ENCODE data around the gene RASSF9. TPM values are rescaled to one million over a fixed set of nuclear protein-coding genes. Genes with fewer than 3 reads are reported as not detected.

RASSF9 gene
- total RNA-seq, 1 donor from 2014 or later, result not detected

DNA sequence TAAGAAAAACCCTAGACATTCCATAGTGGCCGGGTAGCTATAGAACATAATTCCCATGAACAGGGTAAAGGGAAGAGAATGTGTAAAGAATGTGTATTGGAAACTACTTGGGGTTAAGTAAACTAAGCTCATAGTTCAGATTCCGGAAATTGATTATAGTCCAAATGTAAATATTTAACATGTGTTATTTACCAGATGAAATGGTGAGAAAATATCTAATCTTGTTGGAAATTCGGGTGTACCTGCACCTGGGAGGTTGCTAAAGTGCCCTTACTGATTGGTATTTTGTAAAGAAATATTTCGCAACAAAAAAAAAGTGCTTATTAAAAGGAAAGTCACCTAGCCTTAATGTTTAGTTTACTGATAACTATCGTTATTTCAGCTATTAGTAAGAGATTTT, 14.4 kb downstream of the RASSF9 start:
- intact Hi-C loops (cut with micrococcal nuclease), result no loop called here

DNA sequence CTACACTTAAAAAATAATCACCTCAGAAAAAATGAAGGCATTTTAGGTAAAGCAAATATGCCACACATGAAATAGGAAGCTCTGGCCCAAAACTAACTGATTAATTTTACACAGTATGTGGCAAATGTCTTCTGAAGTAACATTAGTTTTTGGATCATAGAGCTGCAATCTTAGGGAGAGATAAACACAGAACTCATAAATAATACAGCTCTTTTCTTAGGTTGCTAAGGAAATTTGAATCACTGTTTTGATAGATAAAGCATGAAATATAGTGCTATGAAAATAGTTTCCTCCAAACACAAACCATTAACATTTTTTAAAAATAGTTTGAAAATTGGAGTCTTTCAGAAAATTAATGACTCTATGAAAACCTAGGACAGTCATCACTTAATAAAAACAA, 15.0 kb downstream of the RASSF9 start:
- intact Hi-C loops (cut with micrococcal nuclease), result no loop called here

GRCh38 chr12:85820101-85820500, 16.1 kb downstream of the RASSF9 start:
- intact Hi-C loops (cut with micrococcal nuclease), result no loop called here

GRCh38 chr12:85814741-85815140, 21.5 kb downstream of the RASSF9 start:
- intact Hi-C loops (cut with micrococcal nuclease), result no loop called here

DNA sequence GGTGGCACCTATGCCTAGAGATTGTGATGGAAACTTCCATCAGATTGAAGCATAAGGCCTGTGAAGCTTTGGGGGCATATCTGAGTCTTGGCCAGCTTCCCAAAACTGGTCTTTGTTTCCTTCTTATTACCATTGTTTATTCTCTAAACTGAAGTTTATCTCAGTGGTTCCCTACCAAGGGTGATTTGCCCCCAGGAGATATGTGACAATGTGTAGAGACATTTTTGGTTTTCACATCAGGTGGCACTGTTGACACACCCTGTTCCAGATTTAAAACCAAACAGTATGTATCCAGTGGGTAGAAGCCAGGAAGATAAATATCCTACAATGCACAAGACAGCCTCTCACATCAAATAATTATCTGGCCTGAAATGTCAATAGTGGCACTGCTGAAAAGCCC, 22.1 kb downstream of the RASSF9 start:
- intact Hi-C loops (cut with micrococcal nuclease), result no loop called here

GRCh38 chr12:85809500-85809899, 26.7 kb downstream of the RASSF9 start:
- intact Hi-C loops (cut with micrococcal nuclease), result no loop called here

DNA sequence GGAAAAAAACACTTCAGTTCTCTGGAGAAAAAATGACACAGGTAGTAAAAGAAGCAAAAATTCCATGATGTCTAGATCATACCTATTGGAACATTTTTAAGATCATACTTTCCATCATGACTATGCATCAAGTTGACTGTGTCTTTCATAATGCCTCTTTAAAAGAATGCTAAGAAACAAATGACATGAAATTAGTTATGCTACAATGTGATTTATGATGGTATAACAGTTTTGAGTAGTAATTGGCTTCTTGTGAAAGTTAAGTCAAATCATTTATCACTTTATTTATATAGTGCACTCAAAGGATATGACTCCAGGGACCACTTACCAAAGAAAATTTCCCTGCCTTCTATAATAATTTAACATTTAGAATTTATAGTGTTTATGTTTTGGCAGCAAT, 28.5 kb downstream of the RASSF9 start:
- intact Hi-C loops (cut with micrococcal nuclease), result no loop called here

DNA sequence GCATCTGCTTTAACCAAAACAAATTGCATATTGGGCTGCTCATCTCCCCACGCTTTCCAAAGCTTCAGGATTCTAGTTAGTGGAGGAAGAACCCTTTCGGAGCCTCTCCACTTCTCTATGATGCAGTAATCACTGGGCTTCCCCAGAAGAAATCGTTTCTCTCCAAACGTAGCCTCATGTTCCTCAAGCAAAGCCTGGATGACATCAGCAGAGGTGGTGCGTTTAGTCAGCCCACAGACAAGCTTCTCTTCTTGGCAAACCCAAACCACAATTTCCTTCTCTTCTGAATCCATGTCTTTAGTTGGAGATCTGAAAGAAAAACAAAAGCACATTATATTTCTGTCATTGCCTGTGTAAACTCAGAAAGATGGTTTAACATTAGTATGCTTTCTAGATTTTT, 30.6 kb downstream of the RASSF9 start:
- intact Hi-C loops (cut with micrococcal nuclease), result no loop called here

DNA sequence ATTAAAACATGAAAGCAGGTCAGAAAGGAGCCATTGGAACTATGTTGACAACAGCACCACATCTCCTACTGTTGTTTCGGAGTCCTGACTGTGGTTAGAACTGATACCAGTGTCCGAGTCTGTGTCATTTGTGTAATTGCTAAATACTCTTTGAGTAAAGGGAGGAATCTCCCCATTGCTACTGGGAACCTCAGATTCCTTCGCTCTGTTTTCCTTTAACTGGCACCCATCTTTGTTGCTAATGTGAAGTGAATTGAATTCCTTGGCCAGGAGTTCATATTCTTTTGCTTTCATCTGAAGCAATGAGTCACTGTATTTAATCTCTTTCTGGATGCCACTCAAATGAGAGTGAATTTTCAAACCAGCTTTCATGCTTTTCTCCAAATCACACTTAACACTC, 31.5 kb downstream of the RASSF9 start:
- intact Hi-C loops (cut with micrococcal nuclease), result no loop called here

DNA sequence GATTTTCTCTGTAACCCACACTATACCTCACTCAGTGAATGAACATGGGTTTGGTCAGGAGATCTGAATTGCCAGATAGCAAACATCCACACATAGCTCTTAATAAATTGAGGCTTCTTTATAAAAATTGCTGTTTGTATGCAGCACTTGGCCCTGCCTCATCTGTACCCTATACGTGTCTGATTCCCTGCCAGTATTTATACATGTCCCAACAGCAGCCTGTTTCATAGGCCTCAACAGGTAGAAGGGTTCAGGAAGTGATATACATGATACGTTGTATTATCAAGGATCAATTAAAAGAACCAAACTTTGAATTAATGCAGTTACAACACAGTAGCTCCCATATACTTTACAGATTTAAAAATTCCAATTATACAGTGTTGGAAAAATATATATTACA, 32.3 kb downstream of the RASSF9 start:
- intact Hi-C loops (cut with micrococcal nuclease), result no loop called here

GRCh38 chr12:85803231-85803630, 33.0 kb downstream of the RASSF9 start:
- intact Hi-C loops (cut with micrococcal nuclease), result no loop called here

GRCh38 chr12:85798122-85798521, 38.1 kb downstream of the RASSF9 start:
- intact Hi-C loops (cut with micrococcal nuclease), result no loop called here

DNA sequence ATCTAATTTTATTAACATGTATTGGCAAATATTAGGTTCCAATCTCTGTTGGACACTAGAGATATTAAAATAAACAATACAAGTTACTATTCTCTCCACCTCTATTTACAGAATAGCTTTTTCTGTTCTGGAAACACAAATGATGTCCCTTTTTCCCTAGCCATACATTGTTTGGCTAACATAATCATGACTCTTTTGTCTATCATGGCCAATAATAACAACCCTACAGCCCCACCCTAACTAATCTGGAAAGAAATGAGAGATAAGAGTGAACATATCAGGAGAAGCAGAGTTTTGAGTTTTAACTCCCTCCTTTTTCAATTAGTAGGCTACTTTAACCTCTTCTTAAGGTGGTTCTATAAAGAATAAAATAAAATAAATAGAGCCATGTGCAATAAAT, 40.2 kb downstream of the RASSF9 start:
- intact Hi-C loops (cut with micrococcal nuclease), result no loop called here

GRCh38 chr12:85794531-85794930, 41.7 kb downstream of the RASSF9 start:
- intact Hi-C loops (cut with micrococcal nuclease), result no loop called here

DNA sequence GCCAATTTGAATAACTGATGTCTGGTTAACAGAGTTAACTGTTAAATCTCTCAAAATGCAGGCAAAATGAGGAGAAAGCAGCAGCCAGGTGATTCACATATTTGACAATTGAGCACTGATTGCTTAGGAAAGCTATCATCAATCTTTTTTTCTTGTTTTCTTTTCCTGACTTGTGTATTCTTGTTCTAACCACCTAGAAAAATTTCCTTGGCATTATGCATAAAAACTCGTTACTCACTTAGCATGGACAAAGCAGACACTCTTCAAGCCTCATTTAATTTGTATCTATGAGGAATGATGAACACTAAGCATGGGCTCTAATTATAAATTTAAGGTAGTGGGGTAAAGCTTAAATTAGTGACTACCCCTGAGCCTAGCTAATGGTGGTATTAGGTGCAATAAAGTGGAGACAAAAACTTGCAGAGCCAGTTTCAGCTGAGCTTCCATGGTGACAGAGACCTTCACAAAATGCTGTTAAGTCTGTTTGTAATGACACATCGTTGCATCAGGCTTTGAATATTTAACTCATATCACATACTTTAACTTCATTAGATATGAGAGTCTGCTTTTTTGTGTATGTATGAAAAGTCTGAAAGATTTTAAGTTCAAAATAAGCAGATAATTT, 52.0 kb downstream of the RASSF9 start:
- intact Hi-C loops (cut with micrococcal nuclease), result no loop called here

DNA sequence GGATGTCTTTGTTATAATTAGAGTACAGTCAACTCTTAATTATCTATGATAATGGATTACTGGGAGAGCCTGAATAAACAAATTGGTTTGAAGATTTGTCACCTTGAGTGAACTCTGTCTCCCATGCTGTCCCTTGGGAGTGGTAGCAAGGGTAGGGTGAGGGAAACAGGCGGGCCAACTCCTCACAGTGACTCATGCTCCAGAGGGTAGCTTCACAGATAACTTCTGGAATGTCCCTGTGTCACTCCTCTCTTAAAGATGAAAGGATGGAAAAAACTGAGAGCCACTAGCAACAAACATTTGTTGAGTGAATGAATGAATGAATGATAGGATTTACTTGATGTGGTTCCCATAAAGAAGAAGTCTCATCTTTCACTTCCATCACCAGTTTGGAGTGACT, 53.5 kb downstream of the RASSF9 start:
- intact Hi-C loops (cut with micrococcal nuclease), result no loop called here

DNA sequence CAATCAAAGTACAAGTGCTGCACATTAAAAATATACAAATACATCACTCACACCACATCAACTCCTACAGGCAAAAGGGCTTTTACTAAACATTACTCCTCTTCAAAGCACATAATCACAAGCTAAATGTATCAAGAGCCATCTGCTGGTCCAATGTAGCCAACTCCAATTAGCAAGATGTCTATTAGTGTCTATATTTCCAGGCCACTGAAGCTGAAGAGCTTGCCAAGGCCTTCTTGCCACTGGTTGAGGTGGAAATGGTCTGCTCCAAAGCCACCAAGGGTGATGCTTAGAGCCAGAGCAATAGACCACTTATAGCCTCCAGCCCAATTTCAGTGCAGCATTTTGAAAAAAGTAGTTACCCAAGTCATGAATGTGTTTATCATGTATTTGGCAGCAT, 54.4 kb downstream of the RASSF9 start:
- intact Hi-C loops (cut with micrococcal nuclease), result no loop called here

DNA sequence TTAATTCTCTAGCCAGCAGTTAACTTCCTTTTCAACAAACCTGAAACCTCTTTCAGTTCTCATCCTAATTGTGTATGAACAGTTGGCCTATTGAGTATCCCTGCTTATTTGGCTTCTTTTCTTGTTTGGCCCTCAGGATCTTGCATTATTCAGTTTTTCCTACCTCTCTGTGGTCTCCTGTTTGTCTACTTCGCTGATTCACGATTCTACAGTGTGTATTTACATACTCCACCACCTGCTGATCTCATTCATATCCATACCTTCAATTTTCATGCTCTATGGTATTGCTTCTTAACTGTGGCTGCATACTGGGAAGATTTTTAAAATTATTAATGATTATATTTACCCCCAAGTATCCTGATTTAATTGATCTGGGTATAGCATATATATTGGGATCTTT, 56.4 kb downstream of the RASSF9 start:
- intact Hi-C loops (cut with micrococcal nuclease), result no loop called here

DNA sequence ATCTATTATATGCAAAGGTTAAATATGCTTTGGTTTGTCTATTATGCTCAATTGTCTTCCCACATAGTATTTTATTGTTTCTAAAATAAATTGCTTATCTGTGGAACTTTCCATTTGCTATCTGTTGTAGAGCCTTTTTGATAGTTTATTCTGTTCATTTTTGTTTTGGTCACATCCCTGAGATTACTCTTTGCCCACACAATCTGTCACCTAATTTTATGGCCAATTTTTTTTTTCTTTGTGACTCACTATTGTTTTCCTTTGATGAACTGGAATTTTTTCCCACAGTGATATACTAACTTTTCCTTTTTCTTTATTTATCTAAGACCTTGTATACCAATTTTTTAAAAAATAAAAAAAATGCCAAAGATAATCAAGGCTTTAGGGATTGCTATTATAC, 61.1 kb downstream of the RASSF9 start:
- intact Hi-C loops (cut with micrococcal nuclease), result no loop called here

DNA sequence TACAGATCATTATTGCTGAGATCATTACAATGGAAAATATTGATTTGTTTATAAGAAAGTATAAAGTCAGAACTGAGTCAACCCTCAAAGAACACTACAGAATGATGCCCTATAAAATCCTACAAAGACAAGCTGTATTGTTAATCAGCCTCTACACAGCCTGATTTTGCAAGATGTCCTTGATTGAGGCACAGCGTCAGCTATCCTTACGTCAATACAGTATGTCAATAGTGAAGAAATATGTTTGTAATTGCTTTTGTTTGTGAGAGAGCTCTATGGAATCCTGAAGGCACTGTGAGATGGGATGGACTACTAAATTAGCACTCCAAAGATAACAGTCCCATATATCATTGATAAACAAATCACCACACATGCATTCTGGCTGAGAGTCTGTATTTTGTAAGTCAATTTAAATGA, 70.7 kb downstream of the RASSF9 start:
- intact Hi-C loops (cut with micrococcal nuclease), result no loop called here

DNA sequence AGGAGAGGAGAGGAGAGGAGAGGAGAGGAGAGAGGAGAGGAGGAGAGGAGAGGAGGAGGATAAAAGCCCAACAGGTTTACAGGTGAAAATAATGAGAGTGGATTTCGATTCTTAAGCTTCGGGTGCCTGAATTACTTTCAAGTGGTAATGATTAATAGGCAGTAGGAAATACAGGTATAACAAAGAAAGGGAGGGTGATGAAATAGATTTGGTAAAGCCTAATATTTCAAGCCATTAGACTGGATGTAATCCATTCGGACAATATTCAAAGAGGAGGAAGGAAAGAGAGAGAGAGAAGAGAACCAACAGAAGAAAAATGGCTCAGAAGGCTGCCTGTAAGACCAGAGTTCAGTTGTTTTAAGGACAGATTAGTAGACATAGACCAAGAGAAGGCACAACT, 76.6 kb downstream of the RASSF9 start:
- intact Hi-C loops (cut with micrococcal nuclease), result no loop called here

DNA sequence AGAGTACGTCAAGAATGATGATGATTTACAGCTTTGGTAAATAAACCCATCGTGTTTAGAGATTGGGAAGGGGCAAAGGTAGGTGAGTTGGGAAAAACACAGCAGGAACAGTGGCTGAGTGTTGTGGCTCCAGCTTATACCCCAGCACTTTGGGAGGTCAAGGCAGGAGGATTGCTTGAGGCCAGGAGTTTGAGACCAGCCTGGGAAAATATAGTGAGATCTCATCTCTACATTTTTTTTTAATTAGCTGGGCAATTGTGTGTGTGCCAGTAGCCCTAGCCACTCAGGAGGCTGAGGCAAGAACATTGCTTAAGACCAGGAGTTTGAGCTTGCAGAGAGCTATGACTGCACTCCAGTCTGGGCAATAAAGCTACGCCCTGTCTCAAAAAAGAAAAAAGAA, 77.1 kb downstream of the RASSF9 start:
- intact Hi-C loops (cut with micrococcal nuclease), result no loop called here

DNA sequence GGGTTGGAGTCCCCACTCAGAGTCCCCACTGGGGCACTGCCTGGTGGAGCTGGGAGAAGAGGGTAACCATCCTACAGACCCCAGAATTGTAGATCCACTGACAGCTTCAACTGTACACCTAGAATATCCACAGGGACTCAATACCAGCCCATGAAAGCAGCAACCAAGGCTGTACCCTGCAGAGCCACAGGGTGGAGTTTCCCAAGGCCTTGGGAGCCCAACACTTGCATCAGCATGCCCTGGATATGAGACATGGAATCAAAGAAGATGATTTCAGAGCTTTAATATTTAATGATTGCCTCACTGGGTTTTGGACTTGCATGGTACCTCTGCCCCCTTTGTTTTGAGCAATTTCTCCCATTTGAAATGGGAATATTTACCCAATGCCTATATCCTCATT, 80.4 kb downstream of the RASSF9 start:
- intact Hi-C loops (cut with micrococcal nuclease), result no loop called here

Data from T-helper 1 cell treated with Interleukin-12 subunit alpha and Interleukin-12 subunit beta and Interleukin-4 antibody, amounts not matched to agents 30 ng/mL and 1 ng/mL, for 36 hours (primary cell).